IPS-NIHi7 (cell line): ENCODE measurements around the gene PDLIM7.

ENCODE experiments used
- DNase-seq: peaks from one replicate; pipeline ENCODE4 v3.0.0; 2012; ENCODE audit warnings: mixed read lengths; ENCODE audit errors: extremely low spot score

The PDLIM7 gene

GRCh38 chr5:177457852-177458681 is 39.3 kb downstream of the PDLIM7 start:
- DNase-seq = no peak

- peak; percentile 95 for DNase-seq
These were observed 40.2 kb downstream of the PDLIM7 start for GRCh38 chr5:177456976-177457851.

DNA sequence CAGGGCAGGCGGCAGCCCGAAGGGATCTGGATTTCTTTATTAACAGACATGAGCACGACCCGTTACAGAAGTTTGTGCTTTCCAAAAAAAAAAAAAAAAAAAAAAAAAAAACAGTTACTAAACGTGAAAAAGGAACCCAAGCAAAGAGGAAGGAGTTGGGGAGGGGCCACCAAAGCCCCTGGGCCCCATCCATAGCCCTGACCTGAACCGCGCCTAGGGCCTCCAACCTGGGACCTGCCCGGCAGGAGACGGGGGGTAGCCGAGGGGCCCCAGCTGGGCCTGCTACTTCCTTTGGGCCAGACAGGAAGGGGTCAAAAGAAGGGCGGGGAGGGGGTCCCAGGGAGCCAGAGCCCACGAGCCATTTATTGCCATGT is 40.8 kb downstream of the PDLIM7 start:
- no peak for DNase-seq

- DNase-seq = peak; percentile 89
These were observed 41.5 kb downstream of the PDLIM7 start for GRCh38 chr5:177455661-177456590.

GRCh38 chr5:177455036-177455660 is 42.3 kb downstream of the PDLIM7 start:
- DNase-seq = peak; percentile 81

DNA sequence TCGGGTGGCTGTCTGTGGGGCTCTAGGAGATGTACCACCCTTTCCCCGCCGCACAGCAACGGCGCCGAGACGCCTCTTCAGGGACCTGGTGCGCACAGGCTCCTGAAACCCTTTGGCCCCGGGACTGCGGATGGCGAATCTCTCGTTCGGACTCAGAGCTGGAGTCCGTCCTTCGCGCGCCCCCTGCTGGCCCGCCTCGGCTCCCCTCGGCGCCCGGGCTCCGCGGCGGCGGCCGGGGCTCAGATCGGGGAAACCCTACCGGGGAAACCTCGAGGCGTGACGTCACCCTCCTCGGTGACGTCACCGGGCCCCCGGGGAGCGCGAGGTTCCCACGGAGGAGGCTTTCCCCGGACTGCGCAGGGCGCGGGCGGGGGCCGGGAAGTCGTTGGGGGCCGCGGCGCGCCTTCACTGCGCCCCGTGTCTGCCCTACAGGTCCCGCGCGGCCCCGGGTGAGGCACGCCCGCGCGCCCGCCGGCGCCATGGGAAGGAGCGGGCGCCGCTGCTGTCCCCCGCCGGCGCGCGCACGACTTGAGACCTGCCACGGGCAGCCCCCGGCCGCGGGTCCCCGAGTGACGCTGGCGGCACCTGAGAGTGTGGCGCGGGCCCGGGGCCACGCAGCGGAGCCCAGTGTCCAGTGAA is 42.9 kb downstream of the PDLIM7 start:
- DNase-seq = peak; percentile 90

DNA sequence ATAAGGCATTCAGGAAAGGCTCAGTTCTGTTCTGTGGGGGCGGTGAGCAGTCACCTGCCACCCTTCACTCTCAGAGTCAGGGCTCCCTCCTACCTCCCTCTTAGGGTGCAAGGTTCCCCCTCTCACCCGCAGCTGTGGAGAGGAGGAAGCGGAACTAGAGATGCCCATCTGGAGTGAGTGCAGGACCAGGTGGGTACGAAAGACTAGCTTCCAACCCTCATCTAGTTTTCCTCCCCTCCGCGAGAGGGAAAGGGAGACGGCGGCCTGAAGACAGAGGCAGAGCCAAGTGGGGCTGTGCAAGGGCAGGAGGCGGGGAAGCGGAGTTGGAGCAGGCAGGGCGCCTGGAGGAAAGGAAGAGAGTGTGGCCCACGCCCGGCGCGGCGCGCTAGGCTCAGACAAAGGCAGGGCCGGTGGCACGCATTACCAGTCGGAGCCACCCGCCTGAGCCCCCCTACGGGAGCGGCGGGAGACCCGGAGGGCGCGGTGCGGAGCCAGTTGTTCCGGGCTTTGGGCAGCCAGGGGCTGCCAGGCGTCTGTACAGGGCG is 43.5 kb downstream of the PDLIM7 start:
- DNase-seq = no peak

- DNase-seq = no peak
These were observed 44.4 kb downstream of the PDLIM7 start for GRCh38 chr5:177452688-177453638.

DNA sequence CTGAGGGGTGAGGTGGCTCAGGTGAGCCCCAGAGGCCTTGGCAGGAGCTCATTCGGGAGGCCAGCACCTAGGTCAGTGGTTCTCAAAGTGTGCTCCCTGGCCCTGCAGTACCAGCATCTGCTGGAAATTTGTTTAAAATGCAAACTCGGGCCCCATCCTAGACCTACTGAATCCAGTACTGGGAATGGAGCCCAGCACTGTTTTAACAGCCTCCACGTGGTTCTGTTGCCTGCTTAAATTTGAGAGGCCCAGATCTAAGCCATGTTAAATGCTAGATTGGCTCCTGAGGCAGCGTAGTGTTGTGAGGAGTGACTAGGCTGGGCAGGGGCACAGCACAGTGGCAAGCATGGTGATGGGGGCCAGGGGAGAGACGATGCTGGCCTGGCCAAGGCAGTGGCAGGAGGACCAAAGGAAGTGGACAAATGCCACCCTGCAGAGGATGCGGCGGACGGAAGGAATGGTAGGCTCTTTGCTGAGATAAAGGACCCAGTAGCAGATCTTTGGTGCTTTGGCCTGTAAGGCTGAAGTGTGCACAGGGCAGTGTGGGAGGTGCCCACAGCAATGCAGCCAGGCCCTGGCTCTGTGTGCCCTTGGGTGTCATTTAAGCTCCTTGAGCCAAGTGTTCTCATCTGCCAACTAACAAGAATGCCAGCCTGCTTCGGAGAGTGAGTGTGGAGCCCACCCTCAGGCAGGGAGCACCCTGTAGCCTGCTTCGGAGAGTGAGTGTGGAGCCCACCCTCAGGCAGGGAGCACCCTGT is 46.6 kb downstream of the PDLIM7 start:
- DNase-seq = no peak

DNA sequence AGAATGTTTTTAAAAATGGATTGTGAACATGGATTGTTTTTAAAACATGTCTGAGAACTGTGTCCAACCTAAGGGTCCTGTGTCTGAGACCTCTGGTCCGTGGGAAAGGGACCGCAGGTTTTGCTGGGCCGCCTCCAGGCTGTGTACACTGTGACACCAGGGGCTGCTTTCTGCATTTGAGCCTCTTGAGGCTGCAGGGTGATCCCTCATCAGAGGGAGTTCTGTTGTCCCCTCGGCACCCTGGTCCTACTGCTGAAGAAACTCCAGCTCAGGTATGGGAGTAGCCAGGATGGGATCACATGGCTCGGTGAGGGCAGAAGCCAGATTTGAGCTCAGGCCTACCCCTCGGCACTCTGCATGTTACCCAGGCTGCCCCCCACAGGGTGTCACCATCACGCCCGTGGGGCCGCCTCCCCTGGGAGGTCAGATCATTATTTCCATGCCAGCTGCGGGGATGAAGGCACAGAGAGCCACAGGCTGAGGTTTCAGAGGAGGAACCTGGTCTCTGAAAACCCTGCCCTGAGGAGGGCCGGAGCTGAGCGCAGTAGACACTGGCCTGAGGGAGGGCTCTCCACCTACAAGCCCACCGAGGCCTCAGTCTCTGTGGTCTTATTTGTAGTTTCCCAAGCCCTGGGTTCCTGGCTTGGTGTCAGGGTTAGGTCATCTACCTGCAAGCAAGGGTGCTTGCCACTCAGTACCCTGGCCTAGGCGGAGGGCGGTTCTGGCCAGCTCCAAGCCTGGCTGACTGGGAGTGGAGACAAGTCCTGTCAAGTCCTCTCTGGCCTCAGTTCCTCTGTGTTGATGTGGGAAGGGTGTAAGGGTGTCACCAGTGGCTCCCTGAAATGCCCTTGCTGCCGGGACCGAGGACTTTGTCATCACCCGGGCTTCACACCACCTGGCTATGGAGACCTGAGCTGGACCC is 48.0 kb downstream of the PDLIM7 start:
- DNase-seq = no peak

GRCh38 chr5:177448244-177448950 is 49.0 kb downstream of the PDLIM7 start:
- no peak for DNase-seq

GRCh38 chr5:177447611-177448243 is 49.7 kb downstream of the PDLIM7 start:
- DNase-seq = peak; percentile 70

DNA sequence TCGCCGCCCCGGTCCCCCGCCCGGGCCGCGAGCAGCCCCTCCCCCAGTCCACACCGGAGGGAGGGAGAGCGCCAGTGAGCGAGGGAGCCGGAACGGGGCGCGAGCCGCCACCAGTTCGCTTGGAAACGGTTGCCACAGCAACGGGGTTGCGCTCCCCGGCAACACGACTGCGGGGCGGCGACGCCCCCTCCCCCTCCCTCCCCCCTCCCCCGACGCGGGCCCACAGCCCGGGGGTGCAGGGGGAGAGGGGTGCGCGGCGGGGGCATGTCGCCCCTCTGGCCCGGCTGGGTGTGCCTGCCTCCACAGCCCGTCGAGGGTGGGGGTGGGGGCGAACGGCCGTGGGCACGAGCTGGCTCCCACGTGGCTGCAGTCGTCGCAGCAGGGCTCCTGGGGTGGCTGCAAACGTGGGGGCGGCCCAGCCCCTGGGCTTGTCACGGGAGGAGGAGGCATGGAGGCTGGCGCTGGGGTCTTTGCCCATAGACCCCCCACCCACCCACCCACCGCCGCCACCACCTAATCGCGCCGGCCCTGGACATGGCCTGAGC is 50.3 kb downstream of the PDLIM7 start:
- peak; percentile 69 for DNase-seq

DNA sequence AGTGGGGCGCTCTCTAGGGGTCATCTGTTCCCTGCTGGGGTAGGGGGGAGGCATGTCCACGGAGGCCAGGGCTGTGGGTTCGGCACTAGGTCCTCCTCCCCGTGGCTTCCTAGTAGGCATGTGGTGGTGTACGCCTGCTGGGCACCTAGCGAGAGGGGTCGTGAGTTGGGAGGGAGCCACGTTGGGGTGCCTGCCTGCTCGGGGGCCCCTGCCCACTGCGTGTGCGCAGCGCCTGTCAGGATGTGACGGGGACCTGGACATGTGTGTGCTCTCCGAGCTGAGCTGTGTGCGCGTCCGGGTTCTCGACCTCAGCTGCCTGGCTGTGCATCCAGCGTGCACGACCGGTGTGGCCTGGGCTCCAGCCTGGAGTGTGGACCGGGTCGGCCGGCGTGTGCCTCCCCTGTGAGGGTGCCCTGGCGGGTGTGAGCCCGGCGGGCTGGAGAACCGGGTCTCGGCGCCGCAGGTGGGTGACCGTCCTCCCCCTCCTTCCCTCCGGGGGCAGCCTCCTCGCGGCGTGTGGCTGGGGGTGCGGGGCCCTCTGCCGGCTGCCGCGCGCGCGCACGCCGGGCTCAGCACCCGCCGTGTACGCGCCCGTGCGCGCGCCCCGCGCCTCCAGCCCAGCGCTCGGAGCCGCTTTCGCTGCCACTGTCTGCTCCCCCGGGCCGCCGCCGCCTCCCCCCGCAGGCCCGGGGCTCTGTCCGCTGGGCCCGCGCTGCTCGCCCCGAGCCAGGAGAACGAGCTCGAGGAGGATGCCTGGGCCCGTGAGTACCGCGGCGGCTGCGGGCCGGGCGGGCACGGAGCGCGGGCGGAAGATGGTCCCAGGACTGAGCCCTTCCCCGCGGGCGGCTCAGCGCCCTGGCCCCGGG is 51.0 kb downstream of the PDLIM7 start, which contains the start of gene PRR7:
TSS of gene PRR7 (plus strand) at position 615 of the 866 bp plus-strand sequence. CDS start 8,254 bp downstream, outside the sequence.
- DNase-seq = peak; percentile 78

DNA sequence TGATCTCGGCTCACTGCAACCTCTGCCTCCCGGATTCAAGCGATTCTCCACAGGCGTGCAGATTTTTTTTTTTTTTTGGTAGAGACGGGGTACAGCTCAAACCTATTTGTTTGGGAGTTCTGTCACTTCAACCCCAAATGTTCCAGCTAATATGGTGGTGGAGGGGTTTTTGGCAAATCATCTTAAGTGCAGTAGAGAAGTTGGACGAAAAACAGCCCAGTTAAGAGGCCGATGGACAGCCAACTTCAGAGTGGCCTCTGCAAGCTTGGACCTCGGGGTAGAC is 51.5 kb downstream of the PDLIM7 start:
- no peak for DNase-seq
